Glutamatergic neuron (in vitro differentiated cells): ENCODE results near the gene OPA1. TPM values are rescaled to one million over a fixed set of nuclear protein-coding genes. Genes with fewer than 3 reads are reported as not detected.

Experiments
- DNase-seq: peaks from one replicate; pipeline ENCODE4 v3.0.0; 2022
- H3K27ac Mint-ChIP-seq: one replicate; pipeline ENCODE4 v1.8.0; 2020; ENCODE audit warnings: mild to moderate bottlenecking, mixed read lengths, inconsistent platforms; ENCODE audit not compliant: unreplicated experiment
- H3K27me3 Mint-ChIP-seq: one replicate; pipeline ENCODE4 v1.8.0; 2020; ENCODE audit warnings: mild to moderate bottlenecking, moderate library complexity, mixed read lengths, inconsistent platforms; ENCODE audit not compliant: unreplicated experiment
- H3K36me3 Mint-ChIP-seq: one replicate; pipeline ENCODE4 v1.8.0; 2020; ENCODE audit warnings: mild to moderate bottlenecking, mixed read lengths, inconsistent platforms; ENCODE audit not compliant: unreplicated experiment
- H3K4me1 Mint-ChIP-seq: one replicate; pipeline ENCODE4 v1.8.0; 2020; ENCODE audit warnings: mild to moderate bottlenecking, low read depth, mixed read lengths, inconsistent platforms; ENCODE audit not compliant: unreplicated experiment
- H3K4me3 Mint-ChIP-seq: one replicate; pipeline ENCODE4 v1.8.0; 2020; ENCODE audit warnings: mild to moderate bottlenecking, mixed read lengths, inconsistent platforms; ENCODE audit not compliant: unreplicated experiment
- H3K9me3 Mint-ChIP-seq: one replicate; pipeline ENCODE4 v1.8.0; 2020; ENCODE audit warnings: mild to moderate bottlenecking, moderate library complexity, mixed read lengths, inconsistent platforms; ENCODE audit not compliant: unreplicated experiment
- CTCF ChIP-seq: fragments of 200-600 bp; sonication (generic); IDR thresholded peaks from one replicate; pipeline ENCODE4 v1.5.0; 2021; ENCODE audit not compliant: partially characterized antibody, unreplicated experiment
- total RNA-seq: library from RNA; stranded (reverse); fragmentation: NEBNext Ultra II Directional; extraction: Animal tissue kit (Norgen Biotek cat#: 25700); gene quantifications from one replicate; pipeline ENCODE4 v1.2.1, GENCODE V29; 2021; ENCODE audit not compliant: unreplicated experiment

Gene OPA1
- total RNA-seq, 1 donor from 2014 or later = 122 TPM

- H3K4me3 Mint-ChIP-seq = no peak overlapping the region
- H3K4me1 Mint-ChIP-seq = no peaks in the 10 kb centered on the region
- no peak for DNase-seq
- H3K27ac Mint-ChIP-seq = no peak overlapping the region
- no peaks in the 10 kb centered on the region for H3K9me3 Mint-ChIP-seq
- H3K36me3 Mint-ChIP-seq = no peaks in the 10 kb centered on the region
- H3K27me3 Mint-ChIP-seq = peaks cover 2% of the 10 kb centered on the region
- TF ChIP-seq CTCF = no peak
Observed at GRCh38 chr3:193559100-193559499, 33.9 kb upstream of the OPA1 start.

DNA sequence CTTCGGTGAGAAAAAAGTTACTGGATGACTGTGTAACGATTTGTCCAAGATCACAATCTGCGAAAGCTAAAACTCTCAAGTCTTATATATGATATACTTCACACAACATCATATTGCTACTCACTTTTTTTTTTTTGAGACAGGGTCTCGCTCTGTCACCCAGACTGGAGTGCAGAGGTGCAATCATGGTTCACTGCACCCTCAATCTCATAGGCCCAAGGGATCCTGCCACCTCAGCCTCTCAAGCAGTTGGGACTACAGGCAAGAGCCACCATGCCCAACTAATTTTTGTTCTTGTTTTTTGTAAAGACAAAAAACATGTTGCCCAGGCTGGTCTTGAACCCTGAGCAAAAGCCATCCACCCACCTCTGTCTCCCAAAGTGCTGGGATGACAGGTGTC, 32.9 kb upstream of the OPA1 start:
- Mint-ChIP-seq H3K27ac (no peak overlapping the region), H3K9me3 (no peaks in the 10 kb centered on the region)

GRCh38 chr3:193560870-193561269, 32.1 kb upstream of the OPA1 start:
- Mint-ChIP-seq H3K4me3 (no peak overlapping the region), H3K36me3 (no peaks in the 10 kb centered on the region)
- TF ChIP-seq CTCF = no peak

More for the DNA sequence above, 32.9 kb upstream of the OPA1 start:
- Mint-ChIP-seq H3K4me1 (no peaks in the 10 kb centered on the region), H3K27me3 (peaks cover 2% of the 10 kb centered on the region), H3K36me3 (no peaks in the 10 kb centered on the region), H3K4me3 (no peak overlapping the region)
- TF ChIP-seq CTCF = no peak
- no peak for DNase-seq

GRCh38 chr3:193563426-193563825, 29.6 kb upstream of the OPA1 start:
- Mint-ChIP-seq H3K27me3 (no peaks in the 10 kb centered on the region), H3K4me1 (no peaks in the 10 kb centered on the region), H3K4me3 (no peak overlapping the region), H3K9me3 (no peaks in the 10 kb centered on the region), H3K36me3 (no peaks in the 10 kb centered on the region), H3K27ac (no peak overlapping the region)
- TF ChIP-seq CTCF = no peak
- DNase-seq = no peak

More at GRCh38 chr3:193560870-193561269, 32.1 kb upstream of the OPA1 start:
- H3K9me3 Mint-ChIP-seq = no peaks in the 10 kb centered on the region
- H3K4me1 Mint-ChIP-seq = no peaks in the 10 kb centered on the region
- H3K27ac Mint-ChIP-seq = no peak overlapping the region
- H3K27me3 Mint-ChIP-seq = peaks cover 2% of the 10 kb centered on the region
- no peak for DNase-seq

- H3K36me3 Mint-ChIP-seq = no peaks in the 10 kb centered on the region
- H3K27me3 Mint-ChIP-seq = no peaks in the 10 kb centered on the region
- no peak for DNase-seq
- no peak for TF ChIP-seq CTCF
- no peak overlapping the region for H3K4me3 Mint-ChIP-seq
- no peak overlapping the region for H3K27ac Mint-ChIP-seq
- H3K9me3 Mint-ChIP-seq = no peaks in the 10 kb centered on the region
- no peaks in the 10 kb centered on the region for H3K4me1 Mint-ChIP-seq
Observed at GRCh38 chr3:193564012-193564411, 29.0 kb upstream of the OPA1 start.
